GM19397 (cell line): ENCODE results near the gene NKX2-8.
"Not testable (repeated sequence)": the region's sequence is repeated elsewhere in the genome, so short reads cannot be mapped to it uniquely, and the experiment has no call there.

ENCODE experiments used
- ATAC-seq: cut with Tn5 transposase; IDR thresholded peaks from one replicate; pipeline ENCODE4 v1.9.1; 2021; ENCODE audit warnings: mild to moderate bottlenecking, moderate library complexity; ENCODE audit not compliant: unreplicated experiment

NKX2-8 gene

DNA sequence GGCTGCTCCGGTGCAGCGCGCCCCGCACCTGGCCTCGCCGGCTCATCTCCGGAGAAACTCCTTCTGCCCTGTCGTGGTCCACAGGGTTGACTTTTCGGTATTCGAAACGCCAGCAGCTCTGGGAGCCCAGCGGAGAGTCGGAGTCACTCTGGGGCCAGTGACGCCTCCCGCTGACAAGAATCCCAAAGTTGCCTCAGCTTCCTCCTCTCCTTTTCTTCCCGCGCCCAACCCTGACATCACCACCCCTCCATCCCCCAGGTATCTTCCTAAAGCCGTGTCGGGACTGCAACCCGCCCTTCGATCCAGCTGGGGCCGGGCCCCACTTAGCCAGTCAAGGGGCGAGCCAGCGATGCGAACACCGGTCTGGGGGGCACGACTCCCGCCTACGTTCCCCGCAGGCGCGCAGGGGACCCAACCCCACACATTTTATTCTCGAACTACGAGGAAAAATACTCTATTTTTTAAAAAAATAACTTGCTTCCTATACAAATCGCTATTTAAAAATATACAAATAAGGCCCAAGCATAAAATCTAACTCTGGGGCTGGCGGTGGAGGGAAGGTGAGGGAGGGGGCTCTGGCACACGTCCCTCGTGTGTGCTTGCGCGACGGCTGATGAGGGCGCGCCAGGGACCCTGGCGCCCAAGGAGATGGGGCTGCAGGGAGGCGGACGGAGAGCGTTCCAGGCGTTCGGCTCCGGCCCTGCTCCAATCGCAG, 2.1 kb downstream of the NKX2-8 start:
- no peak for ATAC-seq

- ATAC-seq, result no peak
These were observed 2.8 kb downstream of the NKX2-8 start for GRCh38 chr14:36579573-36580140.

DNA sequence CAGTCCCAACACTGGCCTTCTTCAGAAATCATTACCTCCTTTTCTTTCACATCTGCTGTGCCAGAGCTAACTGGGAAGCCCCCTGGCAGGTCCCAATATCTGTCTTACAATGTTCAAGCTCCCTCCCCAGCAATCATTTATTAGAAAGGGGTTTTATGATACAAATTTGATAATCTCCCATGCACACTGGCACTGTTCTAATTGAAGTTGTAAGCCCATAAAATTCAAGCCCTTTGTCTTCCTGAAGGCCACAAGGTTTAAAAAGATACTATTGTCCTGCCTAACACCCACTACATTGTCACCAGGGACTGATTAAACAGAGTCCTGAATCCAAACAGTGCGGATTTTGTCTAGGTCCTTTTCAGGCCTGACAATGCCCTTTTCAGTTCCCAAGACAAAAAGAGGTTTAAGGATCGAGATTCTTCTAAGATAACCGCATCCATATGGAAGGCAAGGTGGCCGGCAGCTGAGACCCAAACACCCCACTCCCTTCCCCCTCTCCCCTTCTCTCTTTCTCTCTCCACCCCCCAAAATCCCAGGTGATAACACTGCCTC, 3.3 kb downstream of the NKX2-8 start:
- ATAC-seq, result no peak

GRCh38 chr14:36570065-36570464, 12.3 kb downstream of the NKX2-8 start:
- ATAC-seq, result no peak

GRCh38 chr14:36556811-36557433, 25.5 kb downstream of the NKX2-8 start:
- ATAC-seq, result no peak

GRCh38 chr14:36555998-36556743, 26.2 kb downstream of the NKX2-8 start:
- no peak for ATAC-seq

DNA sequence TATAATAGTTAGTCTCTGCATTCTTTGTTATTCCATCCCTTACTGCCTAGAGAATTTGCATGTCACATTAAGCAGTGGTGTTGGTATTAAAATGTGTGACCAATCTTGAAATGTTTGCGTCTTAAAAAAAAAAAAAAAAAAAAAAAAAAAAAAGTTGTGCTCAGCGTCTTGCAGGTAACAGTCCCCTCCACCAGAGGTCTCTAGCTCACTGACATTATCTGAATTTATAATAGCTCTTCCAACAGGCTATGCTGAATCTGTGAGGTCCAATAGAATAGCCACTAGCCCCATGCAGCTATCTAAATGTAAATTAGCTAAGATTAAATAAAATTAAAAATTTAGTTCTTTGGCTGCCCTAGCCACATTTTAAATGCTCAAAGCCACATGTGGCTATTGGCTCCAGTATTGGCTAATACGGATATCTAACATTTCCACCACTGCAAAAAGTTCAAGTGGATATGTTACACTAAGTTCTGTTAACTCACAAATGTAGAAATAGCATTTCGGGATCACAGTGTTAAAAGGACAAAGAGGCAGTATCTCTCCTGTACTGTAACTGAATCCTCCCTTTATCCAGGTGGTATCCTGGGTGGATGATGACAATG, 28.7 kb downstream of the NKX2-8 start:
- ATAC-seq, result no peak

- ATAC-seq, result no peak
These were observed 31.5 kb downstream of the NKX2-8 start for GRCh38 chr14:36550899-36551298.

- ATAC-seq, result not testable (repeated sequence)
These were observed 38.1 kb downstream of the NKX2-8 start for GRCh38 chr14:36544280-36544679.

GRCh38 chr14:36538051-36538450, 44.4 kb downstream of the NKX2-8 start:
- no peak for ATAC-seq
